Activated naive CD4-positive, alpha-beta T cell treated with anti-CD3 and anti-CD28 coated beads, Interleukin-2, amount 10 ng/mL, durations not matched to agents 7 days and 5 days (primary cell): Measurements from ENCODE around the gene OR4D2.

Source experiments
- CTCF ChIA-PET: fragments of 350-600 bp; sonication (Branson Sonifier 250); formaldehyde crosslinking; loops from one replicate; lab custom pipeline; 2021; ENCODE audit warnings: antibody characterized with exemption; lab: Charles Lee
- DNase-seq: peaks from one replicate; pipeline ENCODE4 v3.0.0-alpha.2; 2020
- H3K27ac Mint-ChIP-seq: one replicate; pipeline ENCODE4 v1.8.0; 2021; ENCODE audit warnings: mild to moderate bottlenecking, moderate library complexity, mixed read lengths
- H3K27me3 Mint-ChIP-seq: one replicate; pipeline ENCODE4 v1.8.0; 2021; ENCODE audit warnings: mild to moderate bottlenecking, mixed read lengths
- H3K36me3 Mint-ChIP-seq: one replicate; pipeline ENCODE4 v1.8.0; 2021; ENCODE audit warnings: mixed read lengths
- H3K4me1 Mint-ChIP-seq: one replicate; pipeline ENCODE4 v1.8.0; 2021; ENCODE audit warnings: mixed read lengths
- H3K4me3 Mint-ChIP-seq: one replicate; pipeline ENCODE4 v1.8.0; 2021; ENCODE audit warnings: mild to moderate bottlenecking, moderate library complexity, mixed read lengths
- H3K9me3 Mint-ChIP-seq: one replicate; pipeline ENCODE4 v1.8.0; 2021; ENCODE audit warnings: mixed read lengths

OR4D2 gene

DNA sequence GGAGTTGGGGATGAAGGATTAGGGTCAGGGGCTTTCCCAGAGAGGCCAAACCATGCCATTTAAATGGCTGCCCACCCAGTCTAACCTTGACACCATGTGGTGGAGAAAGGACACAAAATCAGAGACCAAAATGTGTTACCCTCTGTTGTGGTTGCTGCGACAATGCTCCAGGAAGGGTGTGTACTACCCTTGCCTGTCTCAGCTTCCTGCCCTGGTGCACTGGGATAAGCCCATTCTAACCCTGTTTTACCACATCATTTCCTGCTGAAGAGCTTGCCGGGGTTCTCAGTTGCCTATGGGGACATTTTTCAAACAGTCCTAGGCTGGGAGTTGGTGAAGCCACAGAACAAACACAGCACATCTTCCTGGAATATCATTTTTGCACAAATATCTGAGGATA, 13.7 kb upstream of the OR4D2 start:
- DNase-seq = peak; percentile 84
- Mint-ChIP-seq H3K9me3 (peaks cover 13% of the 10 kb centered on the region), H3K27me3 (peaks cover 26% of the 10 kb centered on the region), H3K36me3 (peaks cover 21% of the 10 kb centered on the region), H3K4me3 (peak overlapping the region; percentile 37), H3K27ac (peak overlapping the region; percentile 93), H3K4me1 (peaks cover 67% of the 10 kb centered on the region)
- CTCF ChIA-PET = interaction anchor here (0.8 to 1.2 kb wide), 4 partner anchors 10 to 31 kb away, joined by 3 to 4 read pairs (median 3); no protein-coding TSS in a partner anchor

GRCh38 chr17:58153671-58154070, 13.1 kb upstream of the OR4D2 start:
- Mint-ChIP-seq H3K4me3 (no peak overlapping the region), H3K27ac (peak overlapping the region; percentile 93), H3K9me3 (peaks cover 13% of the 10 kb centered on the region), H3K27me3 (peaks cover 19% of the 10 kb centered on the region), H3K36me3 (peaks cover 21% of the 10 kb centered on the region), H3K4me1 (peaks cover 73% of the 10 kb centered on the region)
- DNase-seq = no peak
- CTCF ChIA-PET = interaction anchor here (0.8 to 1.2 kb wide), 3 partner anchors 9 to 31 kb away, joined by 3 to 4 read pairs (median 3); no protein-coding TSS in a partner anchor

DNA sequence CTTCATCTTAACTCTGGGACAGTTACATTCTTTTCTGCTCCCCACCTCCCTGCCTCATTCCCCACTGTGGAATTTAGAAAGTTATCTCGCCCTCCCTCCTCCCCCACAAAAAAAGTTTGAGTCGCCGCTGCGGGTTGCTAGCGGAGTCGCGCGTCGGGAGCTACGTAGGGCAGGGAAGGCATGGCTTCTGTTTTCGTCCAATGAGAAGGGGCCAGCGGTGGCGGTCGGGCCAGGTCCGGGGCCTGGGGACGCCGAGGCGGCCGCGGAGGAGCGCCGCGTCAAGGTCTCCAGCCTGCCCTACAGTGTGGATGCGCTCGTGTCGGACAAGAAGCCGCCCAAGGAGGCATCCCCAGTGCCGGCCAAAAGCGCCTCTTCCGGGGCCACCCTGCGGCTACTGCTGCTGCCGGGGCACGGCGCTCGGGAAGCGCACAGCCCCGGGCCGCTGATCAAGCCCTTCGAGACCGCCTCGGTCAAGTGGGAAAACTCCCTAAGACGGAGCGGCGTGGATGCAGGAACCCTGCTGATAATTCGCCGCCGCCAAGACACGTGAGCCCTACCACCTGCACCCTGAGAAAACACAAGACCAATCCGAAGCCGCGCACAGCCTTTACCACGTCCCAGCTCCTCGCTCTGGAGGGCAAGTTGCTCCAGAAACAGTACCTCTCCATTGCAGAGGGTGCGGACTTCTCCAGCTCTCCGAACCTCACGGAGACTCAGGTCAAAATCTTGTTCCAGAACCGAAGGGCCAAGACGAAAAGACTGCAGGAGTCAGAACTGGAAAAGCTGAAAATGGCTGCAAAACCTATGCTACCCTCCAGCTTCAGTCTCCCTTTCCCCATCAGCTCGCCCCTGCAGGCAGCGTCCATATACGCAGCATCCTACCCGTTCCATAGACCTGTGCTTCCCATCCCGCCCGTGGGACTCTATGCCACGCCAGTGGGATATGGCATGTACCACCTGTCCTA, 9.7 kb upstream of the OR4D2 start:
- Mint-ChIP-seq H3K27ac (peak overlapping the region; percentile 90), H3K4me1 (peaks cover 73% of the 10 kb centered on the region), H3K9me3 (peaks cover 13% of the 10 kb centered on the region), H3K27me3 (peaks cover 4% of the 10 kb centered on the region), H3K4me3 (peak overlapping the region; percentile 80), H3K36me3 (peaks cover 24% of the 10 kb centered on the region)
- CTCF ChIA-PET = interaction anchor here (1.0 to 1.5 kb wide), 3 partner anchors 13 to 35 kb away, joined by 3 to 4 read pairs (median 4); no protein-coding TSS in a partner anchor
- DNase-seq = peak; percentile 73

- Mint-ChIP-seq H3K9me3 (peaks cover 13% of the 10 kb centered on the region), H3K27me3 (peaks cover 4% of the 10 kb centered on the region)
- CTCF ChIA-PET = no interaction called here
Measured at GRCh38 chr17:58158181-58158580, 8.6 kb upstream of the OR4D2 start.

DNA sequence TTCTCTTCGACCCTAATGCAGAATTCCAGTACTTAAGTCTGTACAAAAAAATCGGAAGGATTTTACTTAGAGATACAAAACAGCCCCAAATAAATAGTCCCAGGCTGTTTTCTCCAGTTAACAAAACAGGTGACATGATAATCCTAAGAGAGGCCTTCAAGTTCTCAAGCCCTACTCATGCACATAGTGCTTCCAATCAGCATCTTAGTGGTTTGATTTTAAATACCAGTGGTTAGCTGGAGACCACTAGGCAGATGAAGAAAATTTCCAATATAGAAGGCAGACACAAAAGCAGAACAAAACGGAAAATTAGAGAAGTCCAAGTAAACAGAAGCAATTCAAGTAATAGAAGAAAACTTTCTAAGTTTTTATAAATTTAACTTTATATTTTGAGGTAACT, 5.2 kb upstream of the OR4D2 start:
- Mint-ChIP-seq H3K4me1 (peaks cover 29% of the 10 kb centered on the region), H3K4me3 (no peak overlapping the region), H3K27ac (no peak overlapping the region), H3K27me3 (peaks cover 13% of the 10 kb centered on the region), H3K36me3 (peaks cover 8% of the 10 kb centered on the region), H3K9me3 (no peaks in the 10 kb centered on the region)
- no peak for DNase-seq
- CTCF ChIA-PET = no interaction called here

More at GRCh38 chr17:58158181-58158580, 8.6 kb upstream of the OR4D2 start:
- DNase-seq = no peak
- peaks cover 62% of the 10 kb centered on the region for H3K4me1 Mint-ChIP-seq
- no peak overlapping the region for H3K27ac Mint-ChIP-seq
- peaks cover 19% of the 10 kb centered on the region for H3K36me3 Mint-ChIP-seq
- H3K4me3 Mint-ChIP-seq = no peak overlapping the region

DNA sequence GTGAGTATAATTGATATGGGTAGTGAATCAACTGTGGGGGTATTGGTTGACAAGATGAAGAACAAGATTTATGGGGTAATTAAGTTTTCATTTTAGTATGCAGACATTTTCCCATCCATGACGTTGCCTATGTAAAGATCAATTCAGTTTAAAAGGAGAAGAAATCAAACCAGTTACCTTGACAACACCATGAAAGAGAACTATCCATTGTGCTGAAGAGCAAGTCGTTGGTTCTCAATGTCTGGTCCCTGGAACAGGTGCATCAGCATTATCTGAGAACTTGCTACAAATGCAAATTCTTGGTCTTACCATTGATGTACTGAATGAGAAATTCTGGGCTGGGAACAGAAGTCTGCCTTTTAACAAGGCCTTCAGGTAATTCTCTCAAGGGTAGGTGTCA, 801 bp upstream of the OR4D2 start:
- DNase-seq = no peak
- Mint-ChIP-seq H3K27me3 (peaks cover 33% of the 10 kb centered on the region), H3K27ac (no peak overlapping the region), H3K36me3 (peaks cover 3% of the 10 kb centered on the region), H3K4me3 (no peak overlapping the region), H3K4me1 (peaks cover 20% of the 10 kb centered on the region), H3K9me3 (no peaks in the 10 kb centered on the region)
- CTCF ChIA-PET = no interaction called here

- Mint-ChIP-seq H3K4me1 (peaks cover 35% of the 10 kb centered on the region), H3K27ac (peak overlapping the region; percentile 85), H3K4me3 (peak overlapping the region; percentile 8), H3K36me3 (no peaks in the 10 kb centered on the region), H3K27me3 (peaks cover 28% of the 10 kb centered on the region), H3K9me3 (no peaks in the 10 kb centered on the region)
- no peak for DNase-seq
- CTCF ChIA-PET = interaction anchor here (0.7 to 5.6 kb wide), 5 partner anchors 10 to 171 kb away, joined by 3 to 79 read pairs (median 4); no protein-coding TSS in a partner anchor
Measured at GRCh38 chr17:58170622-58171021, 3.8 kb downstream of the OR4D2 start.

GRCh38 chr17:58172369-58173071, 5.7 kb downstream of the OR4D2 start:
- H3K4me3 Mint-ChIP-seq = no peak overlapping the region
- H3K27me3 Mint-ChIP-seq = peaks cover 26% of the 10 kb centered on the region
- DNase-seq = peak; percentile 72
- H3K27ac Mint-ChIP-seq = no peak overlapping the region
- H3K4me1 Mint-ChIP-seq = peaks cover 35% of the 10 kb centered on the region
- no peaks in the 10 kb centered on the region for H3K9me3 Mint-ChIP-seq
- CTCF ChIA-PET = interaction anchor here (0.6 to 5.6 kb wide), 21 partner anchors 8 to 391 kb away, joined by 3 to 79 read pairs (median 4); no protein-coding TSS in a partner anchor
- no peaks in the 10 kb centered on the region for H3K36me3 Mint-ChIP-seq

DNA sequence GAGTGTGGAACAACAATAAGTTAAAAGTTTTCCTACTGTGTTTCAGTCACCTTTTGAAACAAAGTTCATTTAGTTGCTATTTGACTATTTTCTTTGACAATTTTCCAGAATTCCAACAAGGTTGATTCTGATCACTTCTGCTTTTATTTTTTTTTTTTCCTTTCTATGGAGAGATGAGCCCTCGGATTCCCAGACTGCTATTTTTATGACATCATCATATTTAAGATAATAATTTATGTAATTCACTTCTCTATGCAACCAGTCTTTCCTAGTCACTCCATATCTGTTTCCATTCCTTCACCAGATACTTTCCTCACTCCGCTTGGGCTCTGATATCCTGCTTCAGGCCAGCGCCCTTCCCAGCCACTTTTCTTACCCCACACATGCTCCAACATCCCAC, 8.1 kb downstream of the OR4D2 start:
- CTCF ChIA-PET = interaction anchor here (0.6 to 3.1 kb wide), 3 partner anchors 53 to 423 kb away, joined by 3 to 18 read pairs (median 5); no protein-coding TSS in a partner anchor
- Mint-ChIP-seq H3K9me3 (no peaks in the 10 kb centered on the region), H3K27ac (no peak overlapping the region), H3K27me3 (peaks cover 21% of the 10 kb centered on the region), H3K36me3 (no peaks in the 10 kb centered on the region), H3K4me1 (peaks cover 26% of the 10 kb centered on the region), H3K4me3 (no peak overlapping the region)
- DNase-seq = no peak

DNA sequence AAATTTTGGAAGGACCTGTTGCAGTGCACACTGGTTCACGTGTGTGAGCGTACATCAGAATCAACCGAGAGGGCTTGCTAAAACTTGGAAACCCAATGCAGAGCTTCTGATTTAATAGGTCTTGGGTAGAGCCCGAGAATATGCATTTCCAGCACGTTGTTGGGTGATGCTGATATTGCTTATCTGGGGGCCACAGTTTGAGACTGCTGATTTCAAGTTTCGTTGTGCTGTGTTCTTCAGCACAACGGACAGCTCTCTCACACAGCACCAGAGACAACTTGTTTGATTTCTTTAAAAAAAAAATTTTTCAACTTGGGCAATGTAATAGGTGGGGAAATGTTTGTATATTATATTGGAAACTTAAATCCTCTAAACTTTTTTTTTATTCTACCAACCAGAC, 9.4 kb downstream of the OR4D2 start:
- peaks cover 15% of the 10 kb centered on the region for H3K4me1 Mint-ChIP-seq
- H3K27ac Mint-ChIP-seq = no peak overlapping the region
- no peaks in the 10 kb centered on the region for H3K36me3 Mint-ChIP-seq
- peaks cover 25% of the 10 kb centered on the region for H3K27me3 Mint-ChIP-seq
- H3K4me3 Mint-ChIP-seq = no peak overlapping the region
- peak; percentile 33 for DNase-seq
- CTCF ChIA-PET = interaction anchor here (1.0 to 3.1 kb wide), 2 partner anchors 54 to 62 kb away, joined by 4 to 18 read pairs; no protein-coding TSS in a partner anchor
- no peaks in the 10 kb centered on the region for H3K9me3 Mint-ChIP-seq

DNA sequence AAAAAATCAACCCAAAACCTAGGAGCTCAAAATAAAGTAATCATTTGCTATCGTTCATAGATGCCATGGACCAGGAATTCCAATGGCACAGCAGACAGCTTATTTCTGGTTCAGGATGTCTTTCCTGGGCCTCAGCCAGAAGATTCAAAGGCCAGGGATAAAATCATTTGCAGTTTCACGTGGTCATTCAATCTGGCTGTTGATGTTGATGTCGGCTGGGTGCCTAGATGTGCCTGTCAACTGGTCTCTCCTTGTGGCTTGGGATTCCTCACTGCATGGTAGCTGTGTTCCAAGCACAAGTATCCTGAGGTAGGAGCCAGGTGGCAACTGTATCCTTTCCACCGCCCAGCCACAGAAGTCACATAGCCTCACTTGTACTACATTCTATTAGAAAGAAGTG, 15.0 kb downstream of the OR4D2 start:
- H3K36me3 Mint-ChIP-seq = no peaks in the 10 kb centered on the region
- DNase-seq = no peak
- H3K27ac Mint-ChIP-seq = no peak overlapping the region
- CTCF ChIA-PET = no interaction called here
- no peak overlapping the region for H3K4me3 Mint-ChIP-seq
- H3K27me3 Mint-ChIP-seq = peaks cover 24% of the 10 kb centered on the region
- peaks cover 4% of the 10 kb centered on the region for H3K4me1 Mint-ChIP-seq
- H3K9me3 Mint-ChIP-seq = no peaks in the 10 kb centered on the region

- CTCF ChIA-PET = interaction anchor here (0.6 kb wide), 1 partner anchor 70 kb away, joined by 3 read pairs; no protein-coding TSS in a partner anchor
- DNase-seq = no peak
- no peaks in the 10 kb centered on the region for H3K36me3 Mint-ChIP-seq
Measured at GRCh38 chr17:58183514-58183913, 16.7 kb downstream of the OR4D2 start.

GRCh38 chr17:58184308-58184985, 17.7 kb downstream of the OR4D2 start:
- H3K27ac Mint-ChIP-seq = no peak overlapping the region
- no peak overlapping the region for H3K4me3 Mint-ChIP-seq
- H3K4me1 Mint-ChIP-seq = peaks cover 4% of the 10 kb centered on the region
- H3K9me3 Mint-ChIP-seq = no peaks in the 10 kb centered on the region
- H3K36me3 Mint-ChIP-seq = no peaks in the 10 kb centered on the region
- CTCF ChIA-PET = interaction anchor here (1.0 kb wide), 1 partner anchor 16 kb away, joined by 3 read pairs; no protein-coding TSS in a partner anchor
- DNase-seq = no peak
- H3K27me3 Mint-ChIP-seq = peaks cover 25% of the 10 kb centered on the region

More at GRCh38 chr17:58183514-58183913, 16.7 kb downstream of the OR4D2 start:
- Mint-ChIP-seq H3K27me3 (peaks cover 31% of the 10 kb centered on the region), H3K27ac (no peak overlapping the region), H3K4me1 (peaks cover 4% of the 10 kb centered on the region), H3K9me3 (no peaks in the 10 kb centered on the region), H3K4me3 (no peak overlapping the region)
